HepG2 (cell line): ENCODE measurements around the gene GGA2. TPM values are rescaled to one million over a fixed set of nuclear protein-coding genes. Genes with fewer than 3 reads are reported as not detected.

Experiments used
- ATAC-seq: fragments of 200-7000 bp; cut with Tn5 transposase; 3 replicates; pipeline ENCODE4 v1.9.1; 2020; ENCODE audit warnings: mild to moderate bottlenecking, moderate library complexity
- BruUV-seq: library from RNA; stranded (reverse); fragments of 400-500 nt; replicated peaks from 2 replicates; lab custom pipeline; 2021; lab: Mats Ljungman, UMichigan
- CTCF ChIA-PET: fragments of 300-600 bp; formaldehyde crosslinking; extraction: SDS; loops from one replicate; lab custom pipeline; 2021; ENCODE audit warnings: low total read pairs, inconsistent platforms, low intra/inter-chr PET ratio; lab: Yijun Ruan, JAX
- POLR2A ChIA-PET: fragments of 350-600 bp; sonication (Branson Sonifier 250); formaldehyde crosslinking; loops from one replicate; lab custom pipeline; 2020; ENCODE audit warnings: antibody characterized with exemption, inconsistent platforms; lab: Yijun Ruan, JAX
- DNase-seq: peaks from one replicate; pipeline ENCODE4 v3.0.0-alpha.2; 2015; ENCODE audit warnings: low spot score
- FAIRE-seq: peaks from 3 replicates; lab custom pipeline; 2011; peaks lifted over from hg19 to GRCh38; lab: Jason Lieb, UNC
- H2AFZ ChIP-seq: one replicate; pipeline ENCODE4 v1.6.1; 2011; ENCODE audit warnings: low read length, inconsistent platforms
- H3K27ac ChIP-seq: fragments of 300-600 bp; 3 replicates; pipeline ENCODE4 v1.8.0; 2011; ENCODE audit warnings: mixed run types, mild to moderate bottlenecking, mixed read lengths, low read length, inconsistent platforms; ENCODE audit not compliant: insufficient read depth; ENCODE audit errors: extremely low read length
- H3K27me3 ChIP-seq, 2 experiments: fragments of 200-600 bp in 1 of 2; 2 replicates in 1 of 2; 3 replicates in 1 of 2; pipeline versions ENCODE4 v1.6.0 to v1.8.0; 2011; ENCODE audit warnings: low read length in 2 of 2, mild to moderate bottlenecking in 2 of 2, moderate library complexity in 2 of 2, inconsistent platforms in 1 of 2; ENCODE audit not compliant: insufficient read depth in 2 of 2, control insufficient read depth in 1 of 2
- H3K36me3 ChIP-seq, 2 experiments: fragments of 200-600 bp in 1 of 2; replicated peaks in 1 of 2; 2 replicates in 1 of 2; 3 replicates in 1 of 2; pipeline versions ENCODE4 v1.5.1 to v1.8.0; 2011; ENCODE audit warnings: low read length in 2 of 2, inconsistent platforms in 1 of 2; ENCODE audit not compliant: insufficient read depth in 2 of 2, control insufficient read depth in 1 of 2
- H3K4me1 ChIP-seq: 2 replicates; pipeline ENCODE4 v1.5.1; 2012; ENCODE audit warnings: low read length, inconsistent platforms; ENCODE audit not compliant: insufficient read depth
- H3K4me2 ChIP-seq: 2 replicates; pipeline ENCODE4 v1.6.0; 2011; ENCODE audit warnings: low read depth, low read length, inconsistent platforms
- H3K4me3 ChIP-seq, 3 experiments: fragments of 200-600 bp in 1 of 3; sonication (generic), shearing (Covaris generic) in 1 of 3; replicated peaks in 1 of 3; 2 replicates each; pipeline ENCODE4 v1.5.1; 2011 to 2016; ENCODE audit warnings: low read length in 3 of 3, inconsistent platforms in 2 of 3, low read depth in 2 of 3, mild to moderate bottlenecking in 2 of 3, control low read depth in 1 of 3, mixed read lengths in 1 of 3; ENCODE audit not compliant: insufficient read depth in 1 of 3
- H3K79me2 ChIP-seq: one replicate; pipeline ENCODE4 v1.6.1; 2011; ENCODE audit warnings: low read length, inconsistent platforms; ENCODE audit not compliant: insufficient read depth
- H3K9ac ChIP-seq: 2 replicates; pipeline ENCODE4 v1.6.0; 2011; ENCODE audit warnings: mild to moderate bottlenecking, low read depth, low read length, inconsistent platforms; ENCODE audit not compliant: insufficient read depth
- H3K9me3 ChIP-seq: 2 replicates; pipeline ENCODE4 v1.5.1; 2012; ENCODE audit warnings: mild to moderate bottlenecking, low read length
- H4K20me1 ChIP-seq: 2 replicates; pipeline ENCODE4 v1.6.0; 2011; ENCODE audit warnings: inconsistent platforms, mild to moderate bottlenecking, low read length, moderate library complexity; ENCODE audit not compliant: insufficient read depth
- ARNTL ChIP-seq: sonication (generic); formaldehyde crosslinking; IDR thresholded peaks from 2 replicates; pipeline ENCODE4 v1.4.0; 2020; ENCODE audit warnings: mild to moderate bottlenecking, missing genetic modification reagents
- CEBPG ChIP-seq: IDR thresholded peaks from 2 replicates; pipeline ENCODE4 v1.6.1; 2016
- CHD4 ChIP-seq: fragments of 200-600 bp; sonication (generic); IDR thresholded peaks from 2 replicates; pipeline ENCODE4 v1.7.0; 2017; ENCODE audit warnings: mild to moderate bottlenecking, low read length, borderline replicate concordance
- FOSL2 ChIP-seq: sonication (generic); formaldehyde crosslinking; IDR thresholded peaks from 2 replicates; pipeline ENCODE4 v1.4.0; 2020; ENCODE audit warnings: missing genetic modification reagents
- FOXO1 ChIP-seq: sonication (generic); formaldehyde crosslinking; IDR thresholded peaks from 2 replicates; pipeline ENCODE4 v1.4.0; 2020; ENCODE audit warnings: missing genetic modification reagents
- HOXA9 ChIP-seq: sonication (generic); formaldehyde crosslinking; IDR thresholded peaks from 2 replicates; pipeline ENCODE4 v1.8.1; 2022; ENCODE audit warnings: missing genetic modification reagents, mild to moderate bottlenecking, moderate library complexity, borderline replicate concordance
- MAF1 ChIP-seq: sonication (generic); formaldehyde crosslinking; IDR thresholded peaks from 2 replicates; pipeline ENCODE4 v1.5.0; 2020; ENCODE audit warnings: missing genetic modification reagents, borderline replicate concordance
- MATR3 ChIP-seq: sonication (generic); formaldehyde crosslinking; IDR thresholded peaks from 2 replicates; pipeline ENCODE4 v1.4.0; 2020; ENCODE audit warnings: missing genetic modification reagents
- NFYC ChIP-seq: IDR thresholded peaks from 2 replicates; pipeline ENCODE4 v1.6.1; 2016; ENCODE audit warnings: missing genetic modification reagents, missing compliant biosample characterization
- NR1H2 ChIP-seq: sonication (generic); formaldehyde crosslinking; IDR thresholded peaks from 2 replicates; pipeline ENCODE4 v1.8.1; 2022; ENCODE audit warnings: low read depth, missing genetic modification reagents, borderline replicate concordance
- NR2F6 ChIP-seq, 2 experiments: IDR thresholded peaks; 2 replicates each; pipeline ENCODE4 v1.6.1; 2016; ENCODE audit warnings: antibody characterized with exemption in 1 of 2, mild to moderate bottlenecking in 1 of 2
- XBP1 ChIP-seq: sonication (generic); formaldehyde crosslinking; IDR thresholded peaks from 2 replicates; pipeline ENCODE4 v1.5.0; 2020; ENCODE audit warnings: missing genetic modification reagents
- ZNF460 ChIP-seq: sonication (generic); formaldehyde crosslinking; IDR thresholded peaks from 2 replicates; pipeline ENCODE4 v1.5.1; 2020; ENCODE audit warnings: missing genetic modification reagents, mild to moderate bottlenecking, borderline replicate concordance
- ZNF589 ChIP-seq: sonication (generic); formaldehyde crosslinking; conservative IDR thresholded peaks from 2 replicates; pipeline ENCODE4 v1.8.0; 2022; ENCODE audit warnings: mild to moderate bottlenecking, moderate library complexity, missing genetic modification reagents
- ZNF615 ChIP-seq: sonication (generic); formaldehyde crosslinking; IDR thresholded peaks from 2 replicates; pipeline ENCODE4 v1.5.0; 2020; ENCODE audit warnings: mild to moderate bottlenecking, missing genetic modification reagents, borderline replicate concordance
- ZNF775 ChIP-seq: sonication (generic); formaldehyde crosslinking; IDR thresholded peaks from 2 replicates; pipeline ENCODE4 v1.4.0; 2020; ENCODE audit warnings: missing genetic modification reagents, mild to moderate bottlenecking, moderate library complexity, borderline replicate concordance
- ZNF776 ChIP-seq: sonication (generic); formaldehyde crosslinking; IDR thresholded peaks from 2 replicates; pipeline ENCODE4 v1.4.0; 2020; ENCODE audit warnings: mild to moderate bottlenecking, missing genetic modification reagents
- WGBS: methylation state at CpG from one replicate; pipeline ENCODE4 v1.1.6; 2017; ENCODE audit warnings: low lambda C conversion rate; 5-methylcytosine and 5-hydroxymethylcytosine counted together
- in situ Hi-C: cut with HindIII; loops from 2 replicates; pipeline ENCODE4 v1.10.0; 2017; ENCODE audit warnings: low pct_unique_long_range_greater_than_20kb; ENCODE audit not compliant: extremely low pct_ligation_motif_present
- intact Hi-C: fragments of 100-400 bp; cut with micrococcal nuclease; formaldehyde crosslinking; loops from one replicate; pipeline ENCODE4 v1.10.0; 2022; ENCODE audit not compliant: unreplicated experiment
- polyA plus RNA-seq, 8 experiments: library from polyadenylated mRNA; depleted of rRNA in 3 of 8; stranded (reverse) in 7 of 8; unstranded in 1 of 8; fragments of >200 nt; fragmentation: Illumina TruSeq in 4 of 8; extraction: Trizol in 4 of 8; gene quantifications; 2 replicates each; pipeline versions ENCODE4 v1.2.1 to v1.2.3, GENCODE V29; 2011 to 2016; ENCODE audit warnings: low read depth in 4 of 8, missing spikeins in 1 of 8, mixed read lengths in 1 of 8; ENCODE audit not compliant: insufficient read depth in 1 of 8
- total RNA-seq, 5 experiments: library from RNA; depleted of rRNA; stranded (reverse); fragments of >200 nt; fragmentation: Illumina TruSeq; extraction: Trizol; gene quantifications; 2 replicates each; pipeline ENCODE4 v1.2.3, GENCODE V29; 2016; ENCODE audit warnings: low read depth in 1 of 5
- TF ChIP-seq, protein P1 (sequence below): sonication (generic); formaldehyde crosslinking; IDR thresholded peaks from 2 replicates; pipeline ENCODE4 v1.4.0; 2020; ENCODE audit warnings: missing genetic modification reagents
- TF ChIP-seq, protein P2 (sequence below): sonication (generic); formaldehyde crosslinking; IDR thresholded peaks from 2 replicates; pipeline ENCODE4 v1.5.0; 2020; ENCODE audit warnings: missing genetic modification reagents, mild to moderate bottlenecking, borderline replicate concordance
- TF ChIP-seq, protein P3 (sequence below): IDR thresholded peaks from 2 replicates; pipeline ENCODE4 v1.6.1; 2018; ENCODE audit warnings: missing genetic modification reagents
- TF ChIP-seq, protein P4 (sequence below): sonication (generic); formaldehyde crosslinking; IDR thresholded peaks from 2 replicates; pipeline ENCODE4 v1.9.0; 2022; ENCODE audit warnings: low read depth, missing genetic modification reagents

GGA2 gene
- total and polyA plus RNA-seq, 2 of the 13 experiments (the other 11 are each of a cell fraction or from before 2014, with no cell fraction given) = 51.5 to 69.8 TPM

DNA sequence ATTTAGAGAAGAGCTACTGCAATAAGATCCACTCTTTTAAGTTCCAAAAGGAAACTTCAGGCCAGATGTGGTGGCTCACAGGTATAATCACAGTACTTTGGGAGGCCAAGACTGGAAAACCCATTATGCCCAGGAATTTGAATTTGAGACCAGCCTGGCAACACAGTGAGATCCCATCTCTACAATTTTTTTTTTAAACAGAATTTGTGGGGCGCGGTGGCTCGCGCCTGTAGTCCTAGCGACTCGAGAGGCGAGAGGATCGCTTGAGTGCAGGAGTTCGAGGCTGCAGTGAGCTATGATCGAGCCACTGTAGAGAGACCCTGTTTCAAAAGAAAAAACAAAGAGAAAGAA, 58.1 kb downstream of the GGA2 start:
- peak overlapping the region; percentile 96 for H3K9ac ChIP-seq
- in situ Hi-C loops = no loop called here
- peak overlapping the region; percentile 90 for H3K27ac ChIP-seq
- H2AFZ ChIP-seq = peak overlapping the region; percentile 60
- peaks cover 28% of the 10 kb centered on the region for H3K79me2 ChIP-seq
- BruUV-seq = no TSS peak
- H3K9me3 ChIP-seq = no peaks in the 10 kb centered on the region
- peak overlapping the region; percentile 92 for H3K4me2 ChIP-seq
- no peak for ATAC-seq
- peaks cover 0 to 18% of the 10 kb centered on the region in 2 experiments; a peak in 3 of 5 replicates for H3K36me3 ChIP-seq
- CTCF ChIA-PET = interaction anchor here (1.8 kb wide), 1 partner anchor 17 kb away, joined by 13 read pairs; no protein-coding TSS in a partner anchor
- peaks cover 35% of the 10 kb centered on the region for H3K4me1 ChIP-seq
- intact Hi-C loops = loop anchor here (2.0 kb wide), 1 partner anchor 105 kb away; the partner anchor contains the start of genes EARS2 and UBFD1
- WGBS = 2% methylated on average over 10 of the region's 10 CpGs
- peaks cover 9% of the 10 kb centered on the region; the same call in 1 of the 2 replicates for H4K20me1 ChIP-seq
- POLR2A ChIA-PET = interaction anchor here (0.6 to 1.6 kb wide), 3 partner anchors 9 to 13 kb away, joined by 3 to 5 read pairs (median 5); no protein-coding TSS in a partner anchor
- H3K4me3 ChIP-seq = peak overlapping the region; percentile 85 to 100 (median 87)
- H3K27me3 ChIP-seq = no peaks in the 10 kb centered on the region; a peak in 1 of 5 replicates
- DNase-seq = no peak
- no peak for FAIRE-seq
- TF ChIP-seq ZNF775 (CRISPR knock-in tag) (no peak), NR2F6 (IDR thresholded peaks at IDR 0.05) (no peak), NR2F6 (CRISPR knock-in tag; IDR thresholded peaks at IDR 0.05) (no peak), MAF1 (CRISPR knock-in tag) (0 out of 2 replicates have a peak, but pooled peaks have one; percentile 11), NFYC (CRISPR knock-in tag) (no peak), ZNF776 (CRISPR knock-in tag) (no peak), FOXO1 (no peak), ARNTL (CRISPR knock-in tag) (no peak), XBP1 (CRISPR knock-in tag) (no peak), HOXA9 (no peak), CHD4 (peak; percentile 80; the same call in 1 of the 2 replicates), FOSL2 (no peak), NR1H2 (CRISPR knock-in tag) (no peak), ZNF460 (CRISPR knock-in tag) (0 out of 2 replicates have a peak, but pooled peaks have one; percentile 12), MATR3 (CRISPR knock-in tag) (no peak), ZNF615 (CRISPR knock-in tag) (peak; percentile 8; the same call in 1 of the 2 replicates), CEBPG (no peak), ZNF589 (CRISPR knock-in tag) (0 out of 2 replicates have a peak, but pooled peaks have one; percentile 19)
- TF ChIP-seq, protein P1, sequence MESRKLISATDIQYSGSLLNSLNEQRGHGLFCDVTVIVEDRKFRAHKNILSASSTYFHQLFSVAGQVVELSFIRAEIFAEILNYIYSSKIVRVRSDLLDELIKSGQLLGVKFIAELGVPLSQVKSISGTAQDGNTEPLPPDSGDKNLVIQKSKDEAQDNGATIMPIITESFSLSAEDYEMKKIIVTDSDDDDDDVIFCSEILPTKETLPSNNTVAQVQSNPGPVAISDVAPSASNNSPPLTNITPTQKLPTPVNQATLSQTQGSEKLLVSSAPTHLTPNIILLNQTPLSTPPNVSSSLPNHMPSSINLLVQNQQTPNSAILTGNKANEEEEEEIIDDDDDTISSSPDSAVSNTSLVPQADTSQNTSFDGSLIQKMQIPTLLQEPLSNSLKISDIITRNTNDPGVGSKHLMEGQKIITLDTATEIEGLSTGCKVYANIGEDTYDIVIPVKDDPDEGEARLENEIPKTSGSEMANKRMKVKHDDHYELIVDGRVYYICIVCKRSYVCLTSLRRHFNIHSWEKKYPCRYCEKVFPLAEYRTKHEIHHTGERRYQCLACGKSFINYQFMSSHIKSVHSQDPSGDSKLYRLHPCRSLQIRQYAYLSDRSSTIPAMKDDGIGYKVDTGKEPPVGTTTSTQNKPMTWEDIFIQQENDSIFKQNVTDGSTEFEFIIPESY (CRISPR knock-in tag) = no peak
- TF ChIP-seq, protein P2, sequence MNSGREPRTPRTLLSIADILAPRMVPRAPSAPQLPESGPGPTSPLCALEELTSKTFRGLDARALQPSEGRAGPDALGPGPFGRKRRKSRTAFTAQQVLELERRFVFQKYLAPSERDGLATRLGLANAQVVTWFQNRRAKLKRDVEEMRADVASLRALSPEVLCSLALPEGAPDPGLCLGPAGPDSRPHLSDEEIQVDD (CRISPR knock-in tag) = no peak
- TF ChIP-seq, protein P3, sequence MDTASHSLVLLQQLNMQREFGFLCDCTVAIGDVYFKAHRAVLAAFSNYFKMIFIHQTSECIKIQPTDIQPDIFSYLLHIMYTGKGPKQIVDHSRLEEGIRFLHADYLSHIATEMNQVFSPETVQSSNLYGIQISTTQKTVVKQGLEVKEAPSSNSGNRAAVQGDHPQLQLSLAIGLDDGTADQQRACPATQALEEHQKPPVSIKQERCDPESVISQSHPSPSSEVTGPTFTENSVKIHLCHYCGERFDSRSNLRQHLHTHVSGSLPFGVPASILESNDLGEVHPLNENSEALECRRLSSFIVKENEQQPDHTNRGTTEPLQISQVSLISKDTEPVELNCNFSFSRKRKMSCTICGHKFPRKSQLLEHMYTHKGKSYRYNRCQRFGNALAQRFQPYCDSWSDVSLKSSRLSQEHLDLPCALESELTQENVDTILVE (CRISPR knock-in tag) = no peak
- TF ChIP-seq, protein P4, sequence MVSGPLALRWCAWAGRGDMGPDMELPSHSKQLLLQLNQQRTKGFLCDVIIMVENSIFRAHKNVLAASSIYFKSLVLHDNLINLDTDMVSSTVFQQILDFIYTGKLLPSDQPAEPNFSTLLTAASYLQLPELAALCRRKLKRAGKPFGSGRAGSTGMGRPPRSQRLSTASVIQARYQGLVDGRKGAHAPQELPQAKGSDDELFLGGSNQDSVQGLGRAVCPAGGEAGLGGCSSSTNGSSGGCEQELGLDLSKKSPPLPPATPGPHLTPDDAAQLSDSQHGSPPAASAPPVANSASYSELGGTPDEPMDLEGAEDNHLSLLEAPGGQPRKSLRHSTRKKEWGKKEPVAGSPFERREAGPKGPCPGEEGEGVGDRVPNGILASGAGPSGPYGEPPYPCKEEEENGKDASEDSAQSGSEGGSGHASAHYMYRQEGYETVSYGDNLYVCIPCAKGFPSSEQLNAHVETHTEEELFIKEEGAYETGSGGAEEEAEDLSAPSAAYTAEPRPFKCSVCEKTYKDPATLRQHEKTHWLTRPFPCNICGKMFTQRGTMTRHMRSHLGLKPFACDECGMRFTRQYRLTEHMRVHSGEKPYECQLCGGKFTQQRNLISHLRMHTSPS (CRISPR knock-in tag) = 0 out of 2 replicates have a peak, but pooled peaks have one; percentile 2
